ENCODE data around the gene SLC25A42. TPM values are rescaled to one million over a fixed set of nuclear protein-coding genes. Genes with fewer than 3 reads are reported as not detected.

The SLC25A42 gene
- total RNA-seq, 1 experiment from 2014 or later, result 3.5 TPM

GRCh38 chr19:19078801-19079200 is 15.0 kb downstream of the SLC25A42 start:
- intact Hi-C loops (cut with micrococcal nuclease; ENCODE audit: unreplicated experiment), result no loop called here
- no peak for DNase-seq (ENCODE audit: low spot score)
- Histone ChIP-seq H3K4me3 (ENCODE audit: low read depth, low read length, poor library complexity, severe bottlenecking) (no peak overlapping the region), H3K4me1 (ENCODE audit: insufficient read depth, low read length, poor library complexity, severe bottlenecking) (peaks cover 16% of the 10 kb centered on the region), H3K27me3 (replicated peaks; ENCODE audit: insufficient read depth, low read depth, low read length, poor library complexity) (no peaks in the 10 kb centered on the region), H3K27ac (ENCODE audit: low read depth, low read length, poor library complexity, severe bottlenecking) (no peak overlapping the region), H3K9me3 (ENCODE audit: low read depth, low read length, poor library complexity, severe bottlenecking) (no peaks in the 10 kb centered on the region), H3K36me3 (ENCODE audit: insufficient read depth, low read length, poor library complexity, severe bottlenecking) (no peaks in the 10 kb centered on the region)
- ChIA-PET POLR2A (ENCODE audit: low non-redundant PET) (no interaction called here), CTCF (no interaction called here)
- no TSS peak for BruUV-seq (replicated peaks)
- TF ChIP-seq EZH2 (IDR thresholded peaks at IDR 0.05; ENCODE audit: borderline replicate concordance, low read depth, low read length, poor library complexity, severe bottlenecking), result no peak
- TF ChIP-seq, protein P1, sequence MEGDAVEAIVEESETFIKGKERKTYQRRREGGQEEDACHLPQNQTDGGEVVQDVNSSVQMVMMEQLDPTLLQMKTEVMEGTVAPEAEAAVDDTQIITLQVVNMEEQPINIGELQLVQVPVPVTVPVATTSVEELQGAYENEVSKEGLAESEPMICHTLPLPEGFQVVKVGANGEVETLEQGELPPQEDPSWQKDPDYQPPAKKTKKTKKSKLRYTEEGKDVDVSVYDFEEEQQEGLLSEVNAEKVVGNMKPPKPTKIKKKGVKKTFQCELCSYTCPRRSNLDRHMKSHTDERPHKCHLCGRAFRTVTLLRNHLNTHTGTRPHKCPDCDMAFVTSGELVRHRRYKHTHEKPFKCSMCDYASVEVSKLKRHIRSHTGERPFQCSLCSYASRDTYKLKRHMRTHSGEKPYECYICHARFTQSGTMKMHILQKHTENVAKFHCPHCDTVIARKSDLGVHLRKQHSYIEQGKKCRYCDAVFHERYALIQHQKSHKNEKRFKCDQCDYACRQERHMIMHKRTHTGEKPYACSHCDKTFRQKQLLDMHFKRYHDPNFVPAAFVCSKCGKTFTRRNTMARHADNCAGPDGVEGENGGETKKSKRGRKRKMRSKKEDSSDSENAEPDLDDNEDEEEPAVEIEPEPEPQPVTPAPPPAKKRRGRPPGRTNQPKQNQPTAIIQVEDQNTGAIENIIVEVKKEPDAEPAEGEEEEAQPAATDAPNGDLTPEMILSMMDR (conservative IDR thresholded peaks at IDR 0.05; ENCODE audit: low read depth, low read length), result no peak

DNA sequence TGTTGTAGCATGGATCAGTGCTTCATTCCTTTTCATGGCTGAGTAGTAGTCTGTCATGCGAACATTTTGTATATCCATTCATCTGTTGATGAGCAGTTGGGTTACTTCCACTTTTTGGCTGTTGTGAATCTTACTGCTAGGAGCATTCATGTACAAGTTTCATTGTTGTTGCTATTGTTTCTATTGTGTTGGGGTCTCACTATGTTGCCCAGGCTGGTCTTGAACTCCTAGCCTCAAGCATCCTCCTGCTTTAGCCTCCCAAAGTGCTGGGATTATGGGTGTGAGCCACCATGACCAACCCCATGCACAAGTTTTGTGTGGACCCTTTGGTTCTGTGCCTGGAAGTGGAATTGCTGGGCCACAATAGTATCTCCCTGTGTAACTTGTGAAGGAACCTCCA is 15.8 kb downstream of the SLC25A42 start:
- Histone ChIP-seq H3K4me3 (ENCODE audit: low read depth, low read length, poor library complexity, severe bottlenecking) (no peak overlapping the region), H3K9me3 (ENCODE audit: low read depth, low read length, poor library complexity, severe bottlenecking) (no peaks in the 10 kb centered on the region), H3K4me1 (ENCODE audit: insufficient read depth, low read length, poor library complexity, severe bottlenecking) (peaks cover 9% of the 10 kb centered on the region), H3K27ac (ENCODE audit: low read depth, low read length, poor library complexity, severe bottlenecking) (no peak overlapping the region), H3K27me3 (replicated peaks; ENCODE audit: insufficient read depth, low read depth, low read length, poor library complexity) (no peaks in the 10 kb centered on the region), H3K36me3 (ENCODE audit: insufficient read depth, low read length, poor library complexity, severe bottlenecking) (no peaks in the 10 kb centered on the region)
- POLR2A ChIA-PET (ENCODE audit: low non-redundant PET), result no interaction called here
- DNase-seq (ENCODE audit: low spot score), result no peak
- CTCF ChIA-PET, result no interaction called here
- no TSS peak for BruUV-seq (replicated peaks)
- TF ChIP-seq, protein P1 (conservative IDR thresholded peaks at IDR 0.05; ENCODE audit: low read depth, low read length), result no peak
- TF ChIP-seq EZH2 (IDR thresholded peaks at IDR 0.05; ENCODE audit: borderline replicate concordance, low read depth, low read length, poor library complexity, severe bottlenecking), result no peak
- intact Hi-C loops (cut with micrococcal nuclease; ENCODE audit: unreplicated experiment), result no loop called here

DNA sequence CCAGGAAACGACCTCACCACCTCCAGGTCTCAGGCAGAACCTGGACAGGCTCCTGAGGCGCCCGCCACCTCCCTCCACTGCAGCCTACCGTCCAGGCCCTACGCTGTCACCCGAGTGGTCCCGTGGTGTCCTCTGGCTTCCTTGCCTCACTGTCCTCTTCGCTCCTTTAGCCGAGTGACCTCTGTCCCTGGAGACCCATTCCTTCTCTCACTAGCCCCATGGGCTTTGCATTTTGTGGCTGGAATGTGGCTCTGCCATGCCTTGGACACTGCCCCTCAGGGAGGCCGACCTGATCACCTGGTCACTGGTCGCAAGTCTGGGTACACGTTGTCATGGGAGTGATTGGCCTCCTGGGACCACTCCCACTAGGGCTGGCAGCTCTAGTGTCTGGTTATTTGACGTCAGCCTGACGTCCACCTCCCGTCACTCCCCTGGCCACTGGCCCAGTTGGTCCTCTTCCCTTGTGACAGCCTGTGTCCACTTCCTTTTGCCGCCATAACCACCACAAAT is 17.9 kb downstream of the SLC25A42 start:
- intact Hi-C loops (cut with micrococcal nuclease; ENCODE audit: unreplicated experiment), result no loop called here
- POLR2A ChIA-PET (ENCODE audit: low non-redundant PET), result no interaction called here
- no peak for TF ChIP-seq EZH2 (IDR thresholded peaks at IDR 0.05; ENCODE audit: borderline replicate concordance, low read depth, low read length, poor library complexity, severe bottlenecking)
- TF ChIP-seq, protein P1 (conservative IDR thresholded peaks at IDR 0.05; ENCODE audit: low read depth, low read length), result no peak
- CTCF ChIA-PET, result no interaction called here
- H3K27me3 ChIP-seq (replicated peaks; ENCODE audit: insufficient read depth, low read depth, low read length, poor library complexity), result no peaks in the 10 kb centered on the region
- H3K4me1 ChIP-seq (ENCODE audit: insufficient read depth, low read length, poor library complexity, severe bottlenecking), result peaks cover 7% of the 10 kb centered on the region
- no peaks in the 10 kb centered on the region for H3K9me3 ChIP-seq (ENCODE audit: low read depth, low read length, poor library complexity, severe bottlenecking)
- no peak overlapping the region for H3K27ac ChIP-seq (ENCODE audit: low read depth, low read length, poor library complexity, severe bottlenecking)
- H3K36me3 ChIP-seq (ENCODE audit: insufficient read depth, low read length, poor library complexity, severe bottlenecking), result no peaks in the 10 kb centered on the region
- no TSS peak for BruUV-seq (replicated peaks)
- H3K4me3 ChIP-seq (ENCODE audit: low read depth, low read length, poor library complexity, severe bottlenecking), result no peak overlapping the region
- no peak for DNase-seq (ENCODE audit: low spot score)

All from A673 (cell line).